Keratinocyte (primary cell): ENCODE data around the gene C1orf232. TPM values are rescaled to one million over a fixed set of nuclear protein-coding genes. Genes with fewer than 3 reads are reported as not detected.

Experiments used
- DNase-seq: peaks from one replicate; pipeline ENCODE4 v3.0.0-alpha.2; 2011; ENCODE audit warnings: low read depth, missing footprints, low spot score
- FAIRE-seq: peaks from 2 replicates; lab custom pipeline; 2011; peaks lifted over from hg19 to GRCh38; lab: Jason Lieb, UNC
- H2AFZ ChIP-seq: 2 replicates; pipeline ENCODE4 v1.6.0; 2012; ENCODE audit warnings: low read length, control low read depth, inconsistent platforms; ENCODE audit not compliant: control insufficient read depth
- H3K27ac ChIP-seq: 2 replicates; pipeline ENCODE4 v1.5.1; 2011; ENCODE audit warnings: low read length; ENCODE audit not compliant: control insufficient read depth, insufficient read depth
- H3K27me3 ChIP-seq: 3 replicates; pipeline ENCODE4 v1.6.0; 2011; ENCODE audit warnings: low read length; ENCODE audit not compliant: control insufficient read depth, insufficient read depth; ENCODE audit errors: extremely low read depth
- H3K36me3 ChIP-seq, 2 experiments: 2 replicates in 1 of 2; 3 replicates in 1 of 2; pipeline ENCODE4 v1.5.1; 2011; ENCODE audit warnings: low read length in 2 of 2, mild to moderate bottlenecking in 1 of 2; ENCODE audit not compliant: control insufficient read depth in 2 of 2, insufficient read depth in 2 of 2; ENCODE audit errors: extremely low read depth in 1 of 2
- H3K4me1 ChIP-seq: 3 replicates; pipeline ENCODE4 v1.5.1; 2011; ENCODE audit warnings: low read length; ENCODE audit not compliant: control insufficient read depth, insufficient read depth; ENCODE audit errors: extremely low read depth
- H3K4me2 ChIP-seq: 3 replicates; pipeline ENCODE4 v1.6.0; 2011; ENCODE audit warnings: low read depth, low read length; ENCODE audit not compliant: control insufficient read depth, insufficient read depth; ENCODE audit errors: extremely low read depth
- H3K4me3 ChIP-seq, 3 experiments: fragments of 200-600 bp in 1 of 3; sonication (generic) in 1 of 3; 2 replicates in 2 of 3; 3 replicates in 1 of 3; pipeline ENCODE4 v1.5.1; 2011 to 2016; ENCODE audit warnings: low read length in 3 of 3, mild to moderate bottlenecking in 3 of 3, control low read depth in 2 of 3, inconsistent platforms in 1 of 3, low read depth in 1 of 3, mixed read lengths in 1 of 3, mixed run types in 1 of 3, moderate library complexity in 1 of 3; ENCODE audit not compliant: control insufficient read depth in 2 of 3, insufficient read depth in 2 of 3; ENCODE audit errors: extremely low read depth in 1 of 3
- H3K79me2 ChIP-seq: 2 replicates; pipeline ENCODE4 v1.6.0; 2012; ENCODE audit warnings: low read length; ENCODE audit not compliant: control insufficient read depth, insufficient read depth
- H3K9ac ChIP-seq: 3 replicates; pipeline ENCODE4 v1.6.0; 2011; ENCODE audit warnings: low read length; ENCODE audit not compliant: control insufficient read depth, insufficient read depth; ENCODE audit errors: extremely low read depth
- H3K9me1 ChIP-seq: 3 replicates; pipeline ENCODE4 v1.6.0; 2011; ENCODE audit warnings: low read length; ENCODE audit not compliant: control insufficient read depth, insufficient read depth; ENCODE audit errors: extremely low read depth
- H3K9me3 ChIP-seq: 2 replicates; pipeline ENCODE4 v1.5.1; 2012; ENCODE audit warnings: low read depth, low read length; ENCODE audit not compliant: control insufficient read depth
- H4K20me1 ChIP-seq: 3 replicates; pipeline ENCODE4 v1.6.0; 2011; ENCODE audit warnings: low read length; ENCODE audit not compliant: control insufficient read depth, insufficient read depth; ENCODE audit errors: extremely low read depth
- EZH2 ChIP-seq: IDR thresholded peaks from one replicate; pipeline ENCODE4 v1.6.1; 2012; ENCODE audit warnings: inconsistent platforms, mild to moderate bottlenecking, low read length, moderate library complexity
- dilution Hi-C: fragments of 300-500 bp; cut with MboI; formaldehyde crosslinking; loops from one replicate; pipeline ENCODE4 v1.7.0; 2020; ENCODE audit warnings: low sequenced_read_pairs; ENCODE audit not compliant: extremely low pct_ligation_motif_present
- polyA plus RNA-seq, 5 experiments: library from polyadenylated mRNA; depleted of rRNA in 3 of 5; stranded (reverse) in 3 of 5; stranded (forward) in 1 of 5; unstranded in 1 of 5; fragments of >200 nt; gene quantifications; 1 replicate in 1 of 5; 2 replicates in 3 of 5; 3 replicates in 1 of 5; pipeline versions ENCODE4 v1.2.1 to v1.2.3, GENCODE V29; 2011 to 2012; ENCODE audit warnings: missing spikeins in 2 of 5, low read depth in 1 of 5, low replicate concordance in 1 of 5
- TF ChIP-seq, protein P1 (sequence below), 3 experiments: IDR thresholded peaks in 1 of 3; conservative IDR thresholded peaks in 1 of 3; optimal IDR thresholded peaks in 1 of 3; 2 replicates in 2 of 3; 3 replicates in 1 of 3; pipeline versions ENCODE3 to v1.5.1; 2011; ENCODE audit warnings: low read length in 3 of 3, mild to moderate bottlenecking in 3 of 3, moderate library complexity in 2 of 3, control low read depth in 1 of 3, inconsistent platforms in 1 of 3; ENCODE audit not compliant: insufficient read depth in 2 of 3; ENCODE audit errors: extremely low read depth in 1 of 3

Gene C1orf232
- polyA plus RNA-seq, 1 donor (not counting 4 experiments of a cell fraction or from before 2014, with no cell fraction given): not detected

- Histone ChIP-seq H4K20me1 (no peaks in the 10 kb centered on the region), H3K9ac (no peak overlapping the region), H2AFZ (no peak overlapping the region), H3K4me3 (no peak overlapping the region), H3K79me2 (no peaks in the 10 kb centered on the region), H3K27me3 (no peaks in the 10 kb centered on the region), H3K9me3 (no peaks in the 10 kb centered on the region), H3K9me1 (no peaks in the 10 kb centered on the region), H3K27ac (no peak overlapping the region), H3K4me2 (no peak overlapping the region), H3K36me3 (peaks cover 18 to 24% of the 10 kb centered on the region in 2 experiments), H3K4me1 (no peaks in the 10 kb centered on the region)
- no peak for FAIRE-seq
- dilution Hi-C loops: no loop called here
- TF ChIP-seq, protein P1, sequence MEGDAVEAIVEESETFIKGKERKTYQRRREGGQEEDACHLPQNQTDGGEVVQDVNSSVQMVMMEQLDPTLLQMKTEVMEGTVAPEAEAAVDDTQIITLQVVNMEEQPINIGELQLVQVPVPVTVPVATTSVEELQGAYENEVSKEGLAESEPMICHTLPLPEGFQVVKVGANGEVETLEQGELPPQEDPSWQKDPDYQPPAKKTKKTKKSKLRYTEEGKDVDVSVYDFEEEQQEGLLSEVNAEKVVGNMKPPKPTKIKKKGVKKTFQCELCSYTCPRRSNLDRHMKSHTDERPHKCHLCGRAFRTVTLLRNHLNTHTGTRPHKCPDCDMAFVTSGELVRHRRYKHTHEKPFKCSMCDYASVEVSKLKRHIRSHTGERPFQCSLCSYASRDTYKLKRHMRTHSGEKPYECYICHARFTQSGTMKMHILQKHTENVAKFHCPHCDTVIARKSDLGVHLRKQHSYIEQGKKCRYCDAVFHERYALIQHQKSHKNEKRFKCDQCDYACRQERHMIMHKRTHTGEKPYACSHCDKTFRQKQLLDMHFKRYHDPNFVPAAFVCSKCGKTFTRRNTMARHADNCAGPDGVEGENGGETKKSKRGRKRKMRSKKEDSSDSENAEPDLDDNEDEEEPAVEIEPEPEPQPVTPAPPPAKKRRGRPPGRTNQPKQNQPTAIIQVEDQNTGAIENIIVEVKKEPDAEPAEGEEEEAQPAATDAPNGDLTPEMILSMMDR (optimal IDR thresholded peaks at IDR 0.05 in 1 of 3, IDR thresholded peaks at IDR 0.05 in 1 of 3, conservative IDR thresholded peaks at IDR 0.05 in 1 of 3; ENCODE audit: extremely low read depth in 1 of 3, insufficient read depth in 2 of 3, low read length in 3 of 3): no peak
- TF ChIP-seq EZH2: no peak
- no peak for DNase-seq
Measured at GRCh38 chr1:26189751-26190275, 21.1 kb upstream of the C1orf232 start.

- no peaks in the 10 kb centered on the region for H3K27me3 ChIP-seq
- no peaks in the 10 kb centered on the region for H3K79me2 ChIP-seq
- H3K9ac ChIP-seq: no peak overlapping the region
- no peaks in the 10 kb centered on the region for H3K4me1 ChIP-seq
- DNase-seq (no peak), FAIRE-seq (no peak)
- TF ChIP-seq EZH2: no peak
- TF ChIP-seq, protein P1 (optimal IDR thresholded peaks at IDR 0.05 in 1 of 3, IDR thresholded peaks at IDR 0.05 in 1 of 3, conservative IDR thresholded peaks at IDR 0.05 in 1 of 3; ENCODE audit: extremely low read depth in 1 of 3, insufficient read depth in 2 of 3, low read length in 3 of 3): no peak
- H3K4me3 ChIP-seq: no peak overlapping the region
- H2AFZ ChIP-seq: no peak overlapping the region
- H3K9me3 ChIP-seq: no peaks in the 10 kb centered on the region
- H3K27ac ChIP-seq: no peak overlapping the region
- H3K4me2 ChIP-seq: no peak overlapping the region
- no peaks in the 10 kb centered on the region for H3K9me1 ChIP-seq
- no peaks in the 10 kb centered on the region for H4K20me1 ChIP-seq
- H3K36me3 ChIP-seq: peaks cover 23 to 28% of the 10 kb centered on the region in 2 experiments
- dilution Hi-C loops: no loop called here
Measured at GRCh38 chr1:26189331-26189730, 20.6 kb upstream of the C1orf232 start.
